DMS 273 (cell line): ENCODE data around the gene DNAAF1.

Source experiments
- DNase-seq: peaks from one replicate; lab custom pipeline; 2025; ENCODE audit not compliant: unreplicated experiment; lab: John Stamatoyannopoulos, UW

The DNAAF1 gene

DNA sequence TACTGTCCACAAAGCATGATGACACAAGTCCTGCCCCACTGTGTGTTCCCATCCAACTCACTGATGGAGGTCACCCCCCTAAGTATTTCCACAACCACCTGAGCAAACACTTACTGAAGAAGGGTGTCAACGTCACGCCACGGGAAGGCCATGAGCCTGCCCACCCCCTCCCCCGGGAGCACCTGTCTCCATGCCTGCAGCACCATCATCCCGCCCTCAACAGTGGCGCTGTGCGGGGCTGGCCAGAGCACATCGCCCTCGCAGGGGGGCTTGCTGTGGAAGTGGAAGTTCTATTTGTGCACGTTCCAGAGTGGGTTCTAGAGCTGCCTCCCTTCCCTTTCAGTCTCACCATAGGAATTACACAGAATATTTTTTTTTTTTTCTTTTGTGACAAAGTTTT, 24.1 kb upstream of the DNAAF1 start:
- no peak for DNase-seq

DNA sequence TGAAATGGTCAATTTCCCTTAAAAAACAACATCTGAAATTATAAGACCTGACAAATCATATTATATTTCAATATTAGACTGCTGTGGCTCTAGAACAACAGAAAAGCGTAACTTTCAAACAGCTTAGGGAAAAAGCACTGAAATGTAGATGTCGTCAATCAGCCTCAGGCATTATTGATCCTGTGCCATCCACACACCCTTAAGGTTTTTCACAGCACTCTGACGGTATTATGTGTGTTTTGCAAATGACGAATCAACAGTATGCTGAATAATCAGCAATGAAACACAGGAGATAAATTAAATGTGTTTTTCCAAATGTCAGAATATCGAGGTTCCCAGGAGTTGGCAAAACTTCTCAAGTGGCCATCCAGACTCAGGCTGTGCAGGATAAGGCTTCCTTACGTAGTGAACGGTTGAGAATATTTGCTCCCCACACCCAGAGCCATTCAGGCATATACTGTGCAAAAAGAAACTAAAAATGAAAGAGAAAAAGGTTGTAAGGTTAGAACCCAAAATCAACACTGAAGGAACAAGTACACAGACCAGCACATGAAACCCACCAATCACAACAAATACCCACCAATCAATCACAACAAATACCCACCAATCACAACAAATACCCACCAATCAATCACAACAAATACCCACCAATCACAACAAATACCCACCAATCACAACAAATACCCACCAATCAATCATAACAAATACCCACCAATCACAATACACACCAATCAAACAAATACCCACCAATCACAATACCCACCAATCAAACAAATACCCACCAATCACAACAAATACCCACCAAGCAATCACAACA, 20.6 kb upstream of the DNAAF1 start:
- no peak for DNase-seq

DNA sequence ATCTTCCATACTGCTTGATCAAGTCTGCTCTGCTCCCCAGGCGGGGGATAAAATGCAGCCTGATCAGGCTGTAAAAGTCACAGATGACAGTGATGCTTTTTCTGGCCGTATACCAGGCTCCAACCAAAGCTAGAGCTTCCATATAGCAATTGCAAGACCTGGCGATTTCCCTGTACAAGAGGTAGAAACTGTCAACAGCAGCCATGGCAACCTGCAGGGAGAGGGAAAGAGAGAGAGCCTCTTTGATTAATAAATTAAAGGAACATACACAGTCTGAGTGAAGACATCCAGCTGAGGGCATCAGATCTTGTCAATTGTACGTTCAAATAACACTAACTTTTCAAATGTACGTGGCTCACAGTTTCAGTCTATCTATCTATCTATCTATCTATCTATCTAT, 14.0 kb upstream of the DNAAF1 start:
- no peak for DNase-seq

DNA sequence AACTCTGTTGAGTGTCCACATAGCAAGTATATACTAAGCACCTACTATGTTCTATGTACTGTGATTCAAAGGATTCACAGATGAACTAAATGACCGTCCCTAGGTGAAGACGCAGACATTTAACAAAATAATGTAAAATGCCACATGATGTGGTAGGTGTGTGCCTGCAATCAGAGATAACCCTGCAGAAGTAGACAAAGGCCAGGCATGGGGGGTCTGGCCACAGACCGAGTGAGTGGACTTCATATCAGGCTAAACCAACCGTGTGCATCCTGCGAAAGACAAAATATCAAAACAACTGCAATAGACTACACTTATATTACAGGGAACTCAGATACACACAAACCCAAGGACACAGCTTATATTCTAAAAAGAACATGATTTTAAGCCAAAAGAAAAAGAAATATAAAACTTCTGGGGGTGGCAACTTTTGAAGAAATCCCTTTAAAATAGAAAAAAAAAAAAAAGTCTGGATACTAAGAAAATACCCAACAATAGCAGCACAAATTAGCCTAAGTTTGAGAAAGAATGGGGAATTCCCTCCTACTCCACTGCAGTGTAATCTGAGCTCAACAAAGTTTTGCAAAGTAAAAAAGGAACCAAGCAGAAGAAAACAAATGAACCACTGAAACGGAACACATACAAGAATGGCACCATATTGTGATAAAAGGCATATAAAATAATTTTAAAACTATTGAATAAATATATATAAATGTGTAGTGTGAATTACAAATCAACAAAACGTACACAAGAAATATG, 12.4 kb upstream of the DNAAF1 start:
- no peak for DNase-seq

DNA sequence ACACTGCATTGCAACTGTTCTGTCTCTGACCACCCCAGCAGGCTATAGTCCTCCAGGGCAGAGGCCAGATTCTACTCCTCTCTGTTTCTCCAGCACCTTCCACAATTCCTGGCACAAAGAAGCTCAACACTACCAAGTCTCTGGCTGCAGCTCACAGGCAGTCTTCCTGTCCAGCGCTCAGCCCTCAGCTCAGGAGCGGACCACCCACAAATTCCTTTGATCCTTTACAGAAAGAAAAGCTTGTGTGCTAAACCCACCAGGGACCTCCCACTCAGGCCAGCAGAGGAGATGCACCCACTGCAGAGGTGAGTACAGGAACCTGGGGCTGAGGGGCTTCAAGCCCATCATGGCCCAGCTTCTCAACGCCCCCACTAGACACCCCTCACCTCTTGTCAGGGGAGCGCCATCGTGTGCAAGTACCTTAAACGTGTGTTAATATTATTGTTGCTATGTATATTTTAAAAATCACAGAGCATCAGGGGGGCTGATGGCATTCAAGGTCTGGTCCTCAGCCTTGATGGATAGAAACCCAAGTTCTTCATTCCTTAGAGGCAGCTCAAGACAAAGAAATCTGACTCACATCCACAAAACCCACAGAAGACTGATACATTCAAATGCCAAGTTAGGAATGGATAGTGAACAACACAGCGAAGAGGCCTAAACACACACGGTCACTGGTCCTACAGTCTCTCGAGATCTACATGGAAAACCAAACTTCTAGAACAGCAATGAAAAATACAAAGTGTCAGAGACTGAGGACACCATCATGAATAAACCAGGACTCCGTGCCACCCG, 8.6 kb upstream of the DNAAF1 start:
- no peak for DNase-seq

DNA sequence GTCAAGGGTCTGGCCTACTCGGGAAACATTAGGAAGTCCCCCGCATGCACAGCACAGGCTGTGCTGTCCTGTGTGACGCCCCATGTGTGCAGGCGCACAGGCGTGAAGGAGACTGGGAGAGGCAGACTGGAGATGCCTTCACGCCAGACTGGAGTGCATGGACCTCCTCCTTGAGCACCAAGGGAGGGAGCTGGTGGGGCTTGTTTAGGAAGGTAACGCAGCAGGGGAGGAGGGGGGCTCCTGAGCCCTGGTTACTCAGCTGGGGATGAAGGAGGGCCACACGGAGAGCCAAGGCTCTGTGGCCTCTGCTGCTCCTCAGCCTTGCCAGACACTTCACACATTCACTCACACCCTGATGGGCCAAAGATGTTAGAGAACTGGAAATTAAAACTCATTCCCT, 7.8 kb upstream of the DNAAF1 start:
- DNase-seq = no peak

DNA sequence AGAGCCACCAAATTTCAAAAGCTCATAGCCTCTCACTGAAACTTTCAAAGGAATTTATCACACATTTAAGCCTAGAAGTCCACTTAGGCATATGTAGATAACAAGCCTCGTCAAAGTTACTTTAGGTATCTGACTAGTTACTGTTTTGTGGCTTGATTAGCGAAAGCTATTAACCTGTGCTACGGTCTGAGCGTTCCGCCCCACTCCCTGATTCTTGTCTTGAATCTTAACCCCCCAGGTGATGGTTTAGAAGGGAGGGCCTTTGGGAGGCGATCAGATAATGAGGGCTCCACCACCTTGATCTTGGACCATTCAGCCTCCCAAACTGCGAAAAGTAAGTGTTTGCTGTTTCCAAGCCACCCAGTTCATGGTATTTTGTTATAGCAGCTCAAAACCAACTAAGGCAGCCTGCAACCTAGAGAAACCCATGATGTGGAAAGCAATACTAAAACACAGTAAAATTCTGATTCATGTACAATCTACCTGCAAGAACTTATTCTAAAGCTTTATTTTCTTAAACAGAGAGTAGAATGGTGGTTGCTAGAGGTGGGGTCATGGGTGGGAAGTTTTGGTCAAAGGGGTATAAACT, 7.2 kb upstream of the DNAAF1 start:
- DNase-seq = no peak

DNA sequence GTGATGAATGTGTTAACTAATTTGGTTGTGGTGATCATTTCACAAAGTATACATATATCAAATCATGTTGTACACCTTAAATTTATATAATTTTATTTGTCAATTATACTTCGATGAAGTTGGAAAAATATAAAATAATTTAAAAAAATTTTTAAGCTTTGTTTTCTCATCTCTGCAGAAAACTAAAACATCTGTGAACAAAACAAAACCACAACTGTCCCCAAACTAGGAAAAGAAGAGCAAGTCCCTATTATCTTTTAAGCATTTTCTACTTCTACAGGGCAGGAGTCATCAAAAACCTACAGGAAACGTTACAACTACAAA, 6.6 kb upstream of the DNAAF1 start:
- no peak for DNase-seq

DNA sequence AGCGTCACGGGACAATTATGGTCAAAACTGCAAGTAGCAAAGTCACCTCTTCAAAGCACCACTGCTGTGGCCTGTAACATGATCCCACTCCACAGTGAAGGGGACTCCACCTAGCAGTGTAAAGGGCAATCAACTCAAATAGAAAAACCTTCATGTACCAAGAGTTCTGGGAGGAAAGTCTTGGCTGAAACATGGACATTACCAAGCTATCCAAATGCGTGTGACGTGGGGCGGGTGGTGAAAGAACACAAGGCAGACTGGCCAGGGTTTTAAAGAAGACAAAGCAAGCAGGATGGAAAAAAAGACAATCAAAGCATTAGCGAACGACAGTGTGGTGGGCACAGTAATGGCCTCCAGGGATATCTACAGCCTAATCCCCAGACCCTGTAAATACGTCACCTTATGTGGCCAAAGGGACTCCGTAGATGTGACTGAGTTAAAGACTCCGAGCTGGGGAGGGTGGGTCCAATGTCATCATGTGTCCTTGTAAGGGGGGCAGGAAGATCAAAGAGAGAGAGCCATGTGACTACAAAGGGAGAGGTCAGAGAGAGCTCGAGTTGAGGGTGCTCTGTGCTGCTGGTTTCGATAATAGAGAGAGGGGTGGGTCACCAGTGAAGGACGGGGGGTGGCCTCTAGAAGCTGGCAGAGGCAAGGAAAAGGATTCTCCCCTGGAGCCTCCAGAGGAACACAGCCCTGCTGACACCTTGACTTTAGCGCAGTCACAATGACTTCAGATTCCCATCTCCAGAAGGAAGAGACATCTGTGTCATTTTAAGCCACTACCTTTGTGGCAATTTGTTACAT, 6.1 kb upstream of the DNAAF1 start:
- DNase-seq = peak; percentile 34

DNA sequence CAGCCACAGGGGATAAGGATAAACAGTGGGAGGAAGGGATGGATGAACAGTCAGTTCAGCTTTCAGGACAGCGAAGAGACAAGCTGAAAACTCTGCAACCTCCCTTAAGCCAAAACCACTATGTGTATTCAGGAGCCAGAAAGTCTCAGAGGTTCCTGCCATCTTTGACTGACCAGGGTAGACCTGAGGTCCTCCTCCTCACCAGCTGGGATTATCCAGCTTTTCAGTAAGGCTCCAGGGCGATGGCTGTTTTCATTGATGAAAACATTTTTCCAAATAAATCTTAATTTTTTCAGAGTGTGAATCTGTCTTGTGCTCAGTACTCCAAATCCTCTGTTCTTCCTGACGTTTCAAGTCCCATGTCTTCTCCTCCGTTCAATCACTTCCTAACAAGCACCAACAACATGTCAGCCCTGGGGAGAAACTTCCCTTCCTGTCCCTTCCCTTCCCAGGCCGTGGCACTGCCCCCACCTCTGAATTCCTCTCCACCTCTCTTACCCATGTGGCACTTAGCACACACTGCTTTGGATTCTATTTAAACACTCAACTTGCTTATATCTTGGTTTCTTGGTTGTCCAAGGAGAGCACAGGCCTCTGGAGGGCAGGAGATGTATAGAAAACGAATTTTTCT, 5.4 kb upstream of the DNAAF1 start:
- no peak for DNase-seq

DNA sequence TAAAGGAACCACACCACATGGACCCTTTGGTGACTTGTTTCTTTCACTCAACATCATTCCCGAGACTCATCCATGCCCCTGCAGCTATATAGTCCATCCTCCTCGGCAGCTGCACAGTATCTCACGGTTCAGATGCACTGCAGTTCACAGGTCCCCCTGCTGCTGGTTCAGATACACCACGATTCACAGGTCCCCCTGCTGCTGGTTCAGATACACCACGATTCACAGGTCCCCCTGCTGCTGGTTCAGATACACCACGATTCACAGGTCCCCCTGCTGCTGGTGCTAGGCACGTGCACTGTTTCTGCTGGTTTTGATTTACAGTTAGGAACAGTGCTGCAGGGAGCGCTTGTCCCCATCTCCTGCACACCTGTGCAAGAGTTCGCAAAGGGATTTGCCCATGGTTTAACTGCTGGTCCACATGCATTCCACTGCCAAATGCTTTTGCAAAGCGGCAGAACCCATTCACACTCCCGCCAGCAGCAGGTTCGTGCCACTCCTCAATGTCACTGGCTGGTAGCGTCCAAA, 3.9 kb upstream of the DNAAF1 start:
- peak; percentile 52 for DNase-seq

DNA sequence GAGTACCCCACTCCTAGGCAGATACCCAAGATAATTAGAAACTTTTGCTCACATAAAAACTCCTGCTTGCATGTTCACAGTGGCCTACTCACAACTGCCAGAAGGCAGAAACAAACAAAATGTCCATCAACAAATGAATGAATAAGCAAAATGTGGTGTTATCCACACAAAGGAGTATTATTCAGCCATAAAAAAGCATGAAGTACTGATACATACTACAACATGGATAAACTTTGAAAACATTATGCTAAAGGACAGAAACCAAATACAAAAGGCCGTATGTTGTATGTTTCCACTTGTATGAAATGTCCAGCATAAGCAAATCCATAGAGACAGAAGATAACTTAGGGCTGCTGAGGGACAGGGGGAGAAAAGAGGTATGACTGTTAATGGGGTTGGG, 2.0 kb upstream of the DNAAF1 start:
- no peak for DNase-seq

DNA sequence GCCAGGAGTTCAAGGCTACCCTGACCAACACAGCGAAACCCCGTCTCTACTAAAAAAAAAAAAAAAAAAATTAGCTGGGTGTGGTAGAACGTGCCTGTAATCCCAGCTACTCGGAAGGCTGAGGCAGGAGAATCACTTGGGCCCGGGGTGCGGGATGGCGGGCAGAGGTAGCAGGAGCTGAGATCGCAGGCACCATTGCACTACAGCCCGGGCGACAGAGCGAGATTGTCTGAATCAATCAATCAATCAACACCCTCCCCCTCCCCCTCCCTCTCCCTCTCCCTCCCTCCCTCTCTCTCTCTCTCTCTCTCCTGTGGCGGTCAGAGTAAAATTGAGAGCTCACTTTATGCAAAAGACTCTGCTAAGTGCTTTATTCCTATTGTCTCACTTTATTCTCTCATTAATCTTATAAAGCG, 1.3 kb upstream of the DNAAF1 start:
- DNase-seq = no peak

DNA sequence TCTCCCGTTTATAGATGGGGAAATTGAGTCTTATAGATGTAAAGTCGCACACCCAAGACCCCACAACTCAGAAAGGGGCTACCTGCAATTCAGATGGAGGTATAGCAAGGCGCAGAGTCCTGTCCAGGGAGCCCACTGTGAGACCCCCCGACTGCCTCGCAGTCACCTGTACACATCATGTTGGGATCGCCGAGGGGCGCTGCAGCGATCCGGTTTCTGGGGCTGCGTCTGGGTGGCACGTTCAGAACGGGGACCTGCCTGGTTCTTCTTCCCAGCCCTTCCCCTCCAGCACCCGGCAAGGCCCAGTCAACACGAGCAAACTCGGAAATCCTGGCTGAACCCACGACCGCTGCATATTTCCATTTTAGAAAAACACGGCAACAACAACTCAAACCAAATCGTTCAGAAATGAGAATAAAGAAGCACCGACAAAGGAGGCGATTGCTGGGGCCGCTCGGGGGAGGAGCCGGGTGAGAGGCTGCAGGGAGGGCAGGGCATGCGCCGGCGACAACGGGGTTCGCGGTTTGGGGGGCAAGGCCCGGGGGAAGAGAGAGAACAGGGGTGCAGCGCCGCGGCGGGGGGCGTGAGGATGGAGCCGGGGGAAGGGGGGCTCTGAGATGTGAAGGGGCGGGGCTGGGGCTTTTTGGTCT, 774 bp upstream of the DNAAF1 start:
- DNase-seq = peak; percentile 67

DNA sequence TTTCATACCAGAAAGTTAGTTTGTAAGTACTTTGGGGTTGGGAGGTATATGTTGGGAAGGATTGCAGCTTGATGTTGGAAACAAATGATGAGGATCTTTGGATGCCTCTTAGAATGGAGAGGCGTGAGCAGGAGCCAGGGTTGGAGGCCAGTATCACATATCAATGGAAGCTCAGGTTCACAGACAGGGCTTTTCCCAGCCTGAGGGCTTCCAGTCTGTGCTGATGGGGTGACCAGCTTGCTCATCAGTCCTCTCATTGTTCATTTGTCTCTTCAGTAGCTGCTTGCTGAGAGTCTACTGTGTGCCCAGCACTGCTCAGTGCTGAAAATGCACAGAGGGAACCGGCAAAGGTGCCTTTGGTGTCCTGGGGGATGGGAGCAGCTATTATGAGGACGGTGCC, 5.8 kb downstream of the DNAAF1 start:
- no peak for DNase-seq

DNA sequence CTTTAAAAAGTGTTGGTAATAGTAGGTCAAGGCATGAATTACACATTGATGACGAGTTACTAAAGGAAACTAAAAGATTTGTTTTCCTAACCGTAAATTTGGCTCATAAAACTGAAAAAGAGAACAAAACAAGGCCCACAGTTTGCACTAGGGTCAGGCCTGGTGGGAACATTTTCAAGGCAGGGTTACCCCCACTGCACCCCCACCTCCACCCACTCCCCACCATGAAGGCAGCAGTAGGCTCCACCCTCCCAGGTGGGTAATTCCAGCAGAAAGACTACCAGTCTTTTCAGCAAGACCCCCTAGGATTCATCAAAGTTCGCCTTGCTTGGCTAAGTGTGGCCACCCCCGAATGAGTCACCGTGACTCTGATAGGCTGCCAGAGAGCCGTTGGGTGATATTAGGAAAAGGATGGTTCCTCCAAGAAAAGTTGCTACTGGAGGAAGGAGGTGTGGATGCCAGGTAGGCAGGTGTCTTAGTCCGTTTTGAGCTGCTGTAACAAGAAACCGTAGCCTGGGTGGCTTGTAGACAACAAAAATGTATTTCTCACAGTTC, 8.6 kb downstream of the DNAAF1 start:
- DNase-seq = no peak

DNA sequence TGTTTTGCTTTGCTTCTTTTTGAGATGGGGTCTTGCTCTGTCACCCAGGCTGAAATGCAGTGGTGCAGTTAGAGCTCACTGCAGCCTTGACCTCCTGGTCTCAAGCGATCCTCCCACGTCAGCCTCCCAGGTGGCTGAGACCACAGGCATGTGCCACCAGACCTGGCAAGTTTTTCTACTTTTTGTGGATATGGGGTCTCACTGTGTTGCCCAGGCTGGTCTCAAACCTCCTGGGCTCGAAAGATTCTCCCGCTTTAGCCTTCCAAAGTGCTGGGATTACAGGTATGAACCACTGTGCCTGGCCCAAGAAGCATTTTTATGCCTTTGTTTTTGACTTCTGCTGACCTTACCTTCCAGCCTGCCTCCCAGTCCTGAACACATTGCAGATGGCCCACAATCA, 10.1 kb downstream of the DNAAF1 start:
- no peak for DNase-seq

DNA sequence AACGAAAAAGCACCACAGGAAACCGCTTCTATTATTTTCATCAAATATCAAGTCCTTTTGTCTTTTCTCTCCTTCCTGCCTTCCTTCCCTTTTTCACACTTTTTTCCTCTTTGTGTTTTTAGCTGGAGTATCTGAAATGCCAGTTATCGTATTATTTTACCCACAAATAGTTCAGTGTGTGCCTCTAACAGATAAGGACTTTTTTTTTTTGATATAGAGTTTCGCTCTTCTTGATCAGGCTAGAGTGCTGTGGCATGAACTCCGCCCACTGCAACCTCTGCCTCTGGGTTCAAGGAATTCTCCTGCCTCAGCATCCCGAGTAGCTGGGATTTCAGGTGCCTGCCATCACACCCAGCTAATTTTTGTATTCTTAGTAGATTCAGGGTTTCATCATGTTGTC, 10.7 kb downstream of the DNAAF1 start:
- DNase-seq = no peak

DNA sequence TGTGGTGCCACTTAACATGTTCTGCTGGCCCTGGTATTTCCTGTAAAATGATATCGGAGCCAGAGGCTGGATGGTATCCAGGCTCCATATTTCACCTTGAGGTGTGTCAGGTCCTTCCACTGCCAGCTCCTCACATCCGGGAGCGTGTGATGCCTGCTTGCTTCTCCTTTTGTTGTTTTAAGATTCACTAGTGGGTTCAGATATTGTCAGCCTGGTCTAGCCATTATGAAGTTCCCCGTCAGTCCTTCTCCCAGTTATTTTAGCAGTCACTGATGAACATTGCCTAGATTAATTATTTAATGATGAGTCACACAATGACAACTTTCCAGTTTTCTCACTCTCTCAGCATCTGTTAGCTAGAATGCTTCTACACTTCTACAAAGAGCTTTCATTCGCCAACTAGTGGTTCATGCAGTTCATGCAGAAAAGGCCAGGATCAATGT, 11.3 kb downstream of the DNAAF1 start:
- DNase-seq = peak; percentile 54
